Measurements from ENCODE around the gene ARL2. TPM values are rescaled to one million over a fixed set of nuclear protein-coding genes. Genes with fewer than 3 reads are reported as not detected.

Gene ARL2
- total RNA-seq, 4 donors from 2014 or later, result 95.1 to 199 (median 160) TPM

DNA sequence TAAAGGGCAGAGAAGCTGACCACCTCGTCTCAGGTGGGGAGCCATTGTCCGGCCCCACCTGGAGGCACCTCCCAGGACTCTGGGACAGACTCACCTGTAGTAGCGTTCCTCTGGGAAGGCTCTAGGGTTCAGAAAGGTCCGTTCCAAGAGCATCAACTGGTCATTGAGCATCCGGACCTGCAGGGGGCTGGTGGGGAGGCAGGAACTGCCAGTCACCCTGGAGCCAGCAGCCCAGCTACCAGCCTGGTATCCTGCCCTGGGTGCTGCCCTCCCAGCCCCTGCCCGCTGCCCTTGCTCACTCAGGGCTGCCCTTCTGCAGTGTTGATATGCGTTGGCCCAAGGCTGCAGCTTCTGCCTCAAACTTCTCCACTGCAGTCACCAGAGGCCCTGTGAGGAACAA lies 31.8 kb downstream of the ARL2 start:
- TF ChIP-seq, protein P1, sequence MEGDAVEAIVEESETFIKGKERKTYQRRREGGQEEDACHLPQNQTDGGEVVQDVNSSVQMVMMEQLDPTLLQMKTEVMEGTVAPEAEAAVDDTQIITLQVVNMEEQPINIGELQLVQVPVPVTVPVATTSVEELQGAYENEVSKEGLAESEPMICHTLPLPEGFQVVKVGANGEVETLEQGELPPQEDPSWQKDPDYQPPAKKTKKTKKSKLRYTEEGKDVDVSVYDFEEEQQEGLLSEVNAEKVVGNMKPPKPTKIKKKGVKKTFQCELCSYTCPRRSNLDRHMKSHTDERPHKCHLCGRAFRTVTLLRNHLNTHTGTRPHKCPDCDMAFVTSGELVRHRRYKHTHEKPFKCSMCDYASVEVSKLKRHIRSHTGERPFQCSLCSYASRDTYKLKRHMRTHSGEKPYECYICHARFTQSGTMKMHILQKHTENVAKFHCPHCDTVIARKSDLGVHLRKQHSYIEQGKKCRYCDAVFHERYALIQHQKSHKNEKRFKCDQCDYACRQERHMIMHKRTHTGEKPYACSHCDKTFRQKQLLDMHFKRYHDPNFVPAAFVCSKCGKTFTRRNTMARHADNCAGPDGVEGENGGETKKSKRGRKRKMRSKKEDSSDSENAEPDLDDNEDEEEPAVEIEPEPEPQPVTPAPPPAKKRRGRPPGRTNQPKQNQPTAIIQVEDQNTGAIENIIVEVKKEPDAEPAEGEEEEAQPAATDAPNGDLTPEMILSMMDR (IDR thresholded peaks at IDR 0.05), result no peak

DNA sequence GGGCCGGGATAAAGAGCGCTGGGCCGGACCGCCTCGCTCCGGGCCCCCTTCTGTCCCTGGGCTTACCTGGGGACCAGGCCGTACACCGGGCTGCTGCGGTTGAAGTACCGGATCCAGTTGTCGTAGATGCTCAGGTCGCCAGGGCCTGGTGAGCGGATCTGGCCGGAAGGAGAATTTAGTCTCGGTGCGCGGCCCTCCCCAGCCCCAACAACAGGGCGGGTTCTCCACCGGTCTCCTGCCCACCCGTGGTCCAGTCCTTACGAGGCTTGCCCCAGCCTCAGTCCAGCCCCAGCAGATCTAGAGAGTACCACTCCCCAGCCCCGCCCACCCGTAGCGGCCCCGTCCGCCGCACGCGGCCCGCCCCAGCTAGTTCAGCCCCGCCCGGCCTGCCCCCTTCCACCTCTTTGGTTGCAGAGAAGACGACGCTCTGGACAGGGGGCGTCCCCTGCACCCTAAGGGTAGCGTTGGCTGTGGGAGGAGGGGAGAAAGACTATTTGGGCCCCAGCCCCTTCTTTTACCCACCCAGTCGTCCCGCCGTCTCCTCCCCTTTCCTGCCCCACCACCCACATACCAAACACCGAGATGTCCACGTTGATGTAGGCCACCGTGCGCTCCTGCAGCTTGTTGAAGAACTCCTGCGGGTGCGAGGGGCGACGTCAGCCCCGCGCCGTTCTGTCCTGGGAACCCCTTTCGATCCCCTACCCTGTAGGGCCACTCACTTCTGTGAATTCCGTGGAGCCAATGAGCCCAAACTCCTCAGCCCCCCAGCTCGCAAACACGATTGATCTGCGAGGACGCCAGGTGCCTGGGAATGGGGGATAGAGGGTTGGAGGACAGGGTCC lies 33.8 kb downstream of the ARL2 start:
- ATAC-seq (ENCODE audit: low FRiP score), result peak; percentile 48
- DNase-seq (ENCODE audit: low spot score), result no peak
- TF ChIP-seq, protein P1 (IDR thresholded peaks at IDR 0.05), result no peak

More for the DNA sequence above, 31.8 kb downstream of the ARL2 start:
- ATAC-seq (ENCODE audit: low FRiP score), result no peak
- DNase-seq (ENCODE audit: low spot score), result no peak

DNA sequence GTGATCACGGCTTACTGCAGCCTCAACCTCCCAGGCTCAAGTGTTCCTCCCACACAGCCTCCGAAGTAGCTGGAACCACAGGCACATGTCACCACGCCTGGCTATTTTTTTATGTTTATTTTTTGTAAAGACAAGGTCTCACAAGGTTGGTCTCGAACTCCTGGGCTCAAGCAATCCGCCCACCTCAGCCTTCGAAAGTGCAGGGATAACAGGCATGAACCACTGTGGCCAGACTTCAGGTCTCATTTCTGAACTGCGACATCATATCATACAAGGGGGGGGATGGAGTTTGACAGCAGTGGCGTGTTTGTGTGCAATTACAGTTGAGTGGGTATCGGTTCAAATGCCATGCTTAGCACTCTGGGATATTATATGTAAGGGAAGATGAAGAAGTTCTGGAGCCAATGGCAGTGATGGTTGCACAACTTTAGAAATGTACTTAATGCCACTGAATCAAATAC lies 37.5 kb downstream of the ARL2 start:
- no peak for ATAC-seq (ENCODE audit: low FRiP score)
- TF ChIP-seq, protein P1 (IDR thresholded peaks at IDR 0.05), result no peak
- no peak for DNase-seq (ENCODE audit: low spot score)

DNA sequence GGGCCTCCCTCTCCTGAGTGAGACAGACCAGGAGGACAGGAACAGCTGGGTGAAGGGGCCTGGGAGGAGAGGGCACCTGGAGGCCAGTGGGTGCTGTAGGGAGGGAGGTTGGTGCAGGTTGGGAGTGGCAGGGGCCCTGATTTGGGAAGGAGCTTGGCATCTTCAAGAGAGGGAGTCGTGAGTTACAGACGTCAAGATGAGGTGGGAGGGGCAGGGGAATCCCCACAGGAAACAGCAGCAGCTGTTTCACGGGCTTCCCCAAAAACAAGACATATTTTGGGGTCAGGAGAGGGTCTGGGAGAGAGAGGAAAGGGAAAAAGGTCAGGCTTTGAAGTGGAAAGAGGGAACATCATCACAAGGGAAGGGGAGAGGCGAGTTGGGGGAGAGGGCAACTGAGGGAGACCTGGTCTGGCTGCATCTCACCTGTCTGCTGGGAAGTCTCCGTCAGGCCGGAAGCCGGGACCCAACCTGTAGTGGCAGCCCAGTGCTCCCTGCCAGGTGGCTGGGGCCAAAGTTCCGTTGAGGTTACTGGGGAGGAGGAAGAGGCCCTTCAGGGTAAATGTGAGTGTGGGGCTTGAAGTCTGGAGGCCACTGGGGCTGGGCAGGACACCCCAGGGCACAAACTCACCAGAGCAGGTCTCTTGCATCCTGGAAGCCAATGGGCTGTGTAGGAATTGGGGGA lies 40.0 kb downstream of the ARL2 start:
- TF ChIP-seq, protein P1 (IDR thresholded peaks at IDR 0.05), result no peak
- no peak for DNase-seq (ENCODE audit: low spot score)
- no peak for ATAC-seq (ENCODE audit: low FRiP score)

DNA sequence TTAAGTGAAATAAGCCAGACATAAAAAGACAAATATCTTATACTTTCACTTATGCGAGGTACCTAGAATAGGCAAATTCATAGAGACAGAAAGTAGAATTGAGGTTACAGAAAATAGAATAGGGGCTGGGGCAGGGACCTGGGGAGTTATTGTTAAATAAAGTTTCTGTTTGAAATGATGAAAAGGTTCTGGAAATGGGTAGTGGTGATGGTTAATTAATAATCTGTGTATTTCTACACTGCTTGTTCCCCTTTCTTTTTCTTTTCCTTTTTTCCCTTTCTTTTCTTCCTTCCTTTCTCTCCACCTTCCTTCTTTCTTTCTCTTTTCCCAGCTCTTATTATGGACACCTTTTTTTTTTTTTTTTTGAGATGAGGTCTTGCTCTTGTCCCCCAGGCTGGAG lies 41.6 kb downstream of the ARL2 start:
- TF ChIP-seq, protein P1 (IDR thresholded peaks at IDR 0.05), result no peak
- DNase-seq (ENCODE audit: low spot score) (no peak), ATAC-seq (ENCODE audit: low FRiP score) (no peak)

DNA sequence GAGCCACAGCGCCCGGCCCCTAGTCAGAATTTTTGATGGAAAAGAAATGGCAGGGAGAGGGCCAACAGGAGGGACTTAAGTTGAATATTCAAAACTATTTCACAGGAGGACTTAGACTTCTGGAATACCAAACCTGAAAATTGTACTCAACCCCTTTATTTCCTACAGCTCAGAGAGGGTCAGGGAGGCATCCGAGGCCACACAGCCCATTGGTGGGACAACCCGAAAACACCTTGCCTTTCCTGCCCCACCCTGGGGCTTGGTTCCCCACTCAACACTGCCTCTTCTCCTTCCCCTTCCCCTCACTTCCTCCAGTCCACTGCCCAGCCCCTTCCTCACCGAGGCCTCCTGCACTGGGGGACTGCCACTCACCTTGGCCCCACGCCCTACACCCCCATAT lies 43.0 kb downstream of the ARL2 start:
- DNase-seq (ENCODE audit: low spot score), result no peak
- ATAC-seq (ENCODE audit: low FRiP score), result no peak
- TF ChIP-seq, protein P1 (IDR thresholded peaks at IDR 0.05), result no peak

Data from omental fat pad (tissue), 4 donors.